RCC 7860 (cell line): ENCODE data around the gene HOXD3.

Source experiments
- DNase-seq: peaks from one replicate; pipeline ENCODE4 v3.0.0-alpha.2; 2015; ENCODE audit warnings: low spot score
- FAIRE-seq: peaks from 2 replicates; lab custom pipeline; 2012; peaks lifted over from hg19 to GRCh38; lab: Jason Lieb, UNC

The HOXD3 gene

GRCh38 chr2:176148751-176149421 lies 8.2 kb upstream of the HOXD3 start:
- no peak for DNase-seq
- FAIRE-seq: no peak

DNA sequence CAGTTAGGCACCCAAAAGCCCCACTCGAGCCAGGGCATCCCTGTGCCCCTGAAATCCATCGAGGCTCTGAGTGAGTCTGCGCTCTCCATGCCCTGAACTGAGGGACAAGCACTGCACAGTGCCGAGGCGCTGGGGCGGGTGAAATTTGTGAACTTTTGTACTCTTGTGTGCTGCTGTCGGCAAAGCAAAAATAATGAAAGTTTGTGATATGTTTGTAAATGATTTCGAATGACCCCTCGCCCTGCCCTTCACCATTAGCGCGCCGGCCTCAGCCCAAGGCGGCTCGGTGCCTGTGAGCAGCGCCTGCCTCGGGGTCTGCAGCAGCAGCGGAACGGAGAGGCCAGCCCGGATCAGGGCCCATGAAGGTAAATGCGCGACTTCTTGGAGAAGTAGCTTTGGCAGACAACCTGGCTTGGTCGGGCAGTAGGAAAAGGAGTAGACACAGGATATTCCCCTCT lies 7.6 kb upstream of the HOXD3 start:
- DNase-seq: no peak
- no peak for FAIRE-seq

DNA sequence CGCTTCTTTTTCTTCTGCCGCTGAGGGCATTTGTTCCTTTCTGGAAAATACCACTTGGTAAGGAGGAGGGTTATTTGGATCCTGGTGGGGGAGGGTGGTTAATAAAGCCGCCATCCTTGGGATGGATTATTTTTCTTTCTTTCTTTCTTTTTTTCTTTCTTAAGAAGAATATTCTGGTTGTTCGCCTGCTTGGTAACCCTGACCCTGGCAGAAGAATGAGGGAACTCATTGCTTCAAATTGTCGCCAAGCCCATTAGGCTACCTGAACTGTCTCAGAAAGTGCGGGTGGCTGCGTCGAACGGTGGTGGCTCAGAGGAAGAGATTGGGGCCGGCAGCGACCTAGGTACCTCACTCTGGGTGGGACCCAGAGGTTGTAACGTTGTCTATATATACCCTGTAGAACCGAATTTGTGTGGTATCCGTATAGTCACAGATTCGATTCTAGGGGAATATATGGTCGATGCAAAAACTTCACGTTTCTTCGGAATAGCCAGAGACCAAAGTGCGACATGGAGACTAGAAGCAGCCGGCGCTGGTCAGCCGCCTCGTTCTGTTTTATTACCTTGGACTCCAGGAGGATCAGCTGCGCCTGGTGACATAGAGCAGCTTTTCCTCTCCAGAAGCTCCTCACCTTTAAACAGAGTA lies 7.0 kb upstream of the HOXD3 start:
- DNase-seq (no peak), FAIRE-seq (no peak)

GRCh38 chr2:176150584-176151441 lies 6.3 kb upstream of the HOXD3 start:
- FAIRE-seq (no peak), DNase-seq (no peak)

GRCh38 chr2:176151442-176152287 lies 5.4 kb upstream of the HOXD3 start, which contains the start of gene HOXD4:
HOXD4 (plus strand) TSS chr2:176151550; CDS start chr2:176151634, 84 bp downstream.
- DNase-seq (no peak), FAIRE-seq (peak; percentile 45)

DNA sequence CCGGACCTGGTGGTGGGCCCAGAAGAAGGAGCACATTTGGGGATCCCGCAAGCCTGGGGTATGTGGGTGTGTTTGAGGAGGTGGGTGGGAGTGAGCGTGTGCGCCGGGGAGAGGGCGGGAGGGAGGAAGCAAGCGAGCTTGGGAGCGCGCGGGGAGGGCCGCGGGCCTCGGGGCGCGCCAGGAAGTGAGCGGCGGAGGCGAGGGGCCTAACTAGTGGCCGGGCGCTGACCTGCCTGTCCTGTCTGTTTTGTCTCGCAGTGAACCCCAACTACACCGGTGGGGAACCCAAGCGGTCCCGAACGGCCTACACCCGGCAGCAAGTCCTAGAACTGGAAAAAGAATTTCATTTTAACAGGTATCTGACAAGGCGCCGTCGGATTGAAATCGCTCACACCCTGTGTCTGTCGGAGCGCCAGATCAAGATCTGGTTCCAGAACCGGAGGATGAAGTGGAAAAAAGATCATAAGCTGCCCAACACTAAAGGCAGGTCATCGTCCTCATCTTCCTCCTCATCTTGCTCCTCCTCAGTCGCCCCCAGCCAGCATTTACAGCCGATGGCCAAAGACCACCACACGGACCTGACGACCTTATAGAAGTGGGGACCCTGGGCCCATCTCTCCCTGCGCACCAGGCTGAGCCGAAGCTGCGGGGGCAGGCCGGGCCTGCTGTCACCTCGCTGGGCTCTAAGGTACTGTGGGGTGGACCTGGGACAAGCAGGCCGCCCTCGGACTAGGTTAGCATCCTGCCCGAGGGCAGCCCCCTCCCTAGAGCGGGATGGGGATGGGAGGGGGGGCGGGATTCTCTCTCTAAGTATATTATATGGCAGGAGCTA lies 4.5 kb upstream of the HOXD3 start:
- no peak for FAIRE-seq
- DNase-seq: peak; percentile 21

DNA sequence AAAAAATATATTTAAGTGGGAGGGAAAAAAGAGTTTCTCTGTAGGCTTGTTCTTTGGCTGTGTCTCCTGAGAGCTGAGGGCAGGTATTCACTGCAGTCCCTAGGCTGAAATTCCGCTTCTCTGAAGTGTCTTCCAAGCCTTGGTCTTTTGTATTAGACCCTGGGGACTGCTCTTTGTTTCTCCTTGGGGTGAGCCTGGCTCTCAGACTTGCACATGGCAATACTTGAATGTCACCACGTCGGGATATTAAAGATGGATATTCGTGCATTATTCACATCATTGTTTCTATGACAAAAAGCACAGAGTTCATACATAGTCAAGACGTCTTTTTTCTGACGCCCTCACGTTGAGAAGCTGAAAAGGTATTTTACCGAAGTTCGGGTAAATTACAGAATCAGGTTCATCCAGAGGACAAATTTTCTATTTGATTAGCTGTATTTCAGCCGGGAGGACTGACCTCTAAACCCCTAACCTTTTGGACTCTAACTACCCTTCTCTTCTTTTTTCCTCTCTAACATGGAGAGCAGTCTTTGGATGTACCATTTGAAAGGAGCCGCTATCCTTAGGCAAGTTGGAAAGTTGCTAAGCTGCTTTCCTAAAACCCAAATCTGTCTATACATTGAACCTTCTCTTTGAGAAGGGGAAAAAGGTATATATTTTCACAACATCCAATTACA lies 2.4 kb upstream of the HOXD3 start:
- no peak for FAIRE-seq

GRCh38 chr2:176155356-176156044 lies 1.6 kb upstream of the HOXD3 start:
- DNase-seq: no peak
- no peak for FAIRE-seq

More for the DNA sequence above, 2.4 kb upstream of the HOXD3 start:
- no peak for DNase-seq

- no peak for FAIRE-seq
- no peak for DNase-seq
Observed at GRCh38 chr2:176156301-176156806, 753 bp upstream of the HOXD3 start.

- FAIRE-seq (no peak), DNase-seq (no peak)
Observed at GRCh38 chr2:176157499-176158185, 535 bp downstream of the HOXD3 start.

GRCh38 chr2:176158186-176158591 lies 1.1 kb downstream of the HOXD3 start:
- FAIRE-seq: no peak

GRCh38 chr2:176158855-176159662 lies 2.0 kb downstream of the HOXD3 start:
- FAIRE-seq: no peak
- DNase-seq: no peak

More at GRCh38 chr2:176158186-176158591, 1.1 kb downstream of the HOXD3 start:
- no peak for DNase-seq

GRCh38 chr2:176159663-176160250 lies 2.6 kb downstream of the HOXD3 start:
- FAIRE-seq (no peak), DNase-seq (no peak)

- no peak for FAIRE-seq
- no peak for DNase-seq
Observed at GRCh38 chr2:176160251-176160985, 3.3 kb downstream of the HOXD3 start.

- DNase-seq: no peak
Observed at GRCh38 chr2:176160986-176161824, 4.1 kb downstream of the HOXD3 start.

More at GRCh38 chr2:176160986-176161824, 4.1 kb downstream of the HOXD3 start:
- FAIRE-seq: no peak
